ENCODE results near the gene EGR4.
A peak's percentile ranks its signal among the peaks of the same experiment; 100 is the strongest.

EGR4 gene

GRCh38 chr2:73290049-73290839, 3.1 kb downstream of the EGR4 start:
- peak; percentile 37 for DNase-seq (ENCODE audit: low read depth)

- no peak for DNase-seq (ENCODE audit: low read depth)
Observed at GRCh38 chr2:73289304-73289703, 4.0 kb downstream of the EGR4 start.

GRCh38 chr2:73286134-73286655, 7.2 kb downstream of the EGR4 start:
- no peak for DNase-seq (ENCODE audit: low read depth)

GRCh38 chr2:73285159-73285739, 8.1 kb downstream of the EGR4 start:
- DNase-seq (ENCODE audit: low read depth), result no peak

- DNase-seq (ENCODE audit: low read depth), result peak; percentile 17
Observed at GRCh38 chr2:73284296-73285158, 8.8 kb downstream of the EGR4 start, which contains the start of gene FBXO41. Gene FBXO41 (minus strand): TSS chr2:73284478. CDS start chr2:73269630, 14,848 bp downstream.

- no peak for DNase-seq (ENCODE audit: low read depth)
Observed at GRCh38 chr2:73283545-73284295, 9.6 kb downstream of the EGR4 start.

GRCh38 chr2:73282924-73283544, 10.3 kb downstream of the EGR4 start:
- DNase-seq (ENCODE audit: low read depth), result no peak

GRCh38 chr2:73281244-73281643, 12.1 kb downstream of the EGR4 start:
- peak; percentile 13 for DNase-seq (ENCODE audit: low read depth)

GRCh38 chr2:73279852-73280251, 13.5 kb downstream of the EGR4 start:
- no peak for DNase-seq (ENCODE audit: low read depth)

- no peak for DNase-seq (ENCODE audit: low read depth)
Observed at GRCh38 chr2:73272270-73272669, 21.1 kb downstream of the EGR4 start.

GRCh38 chr2:73269686-73270465, 23.5 kb downstream of the EGR4 start:
- no peak for DNase-seq (ENCODE audit: low read depth)

- peak; percentile 22 for DNase-seq (ENCODE audit: low read depth)
Observed at GRCh38 chr2:73268830-73269685, 24.3 kb downstream of the EGR4 start.

- no peak for DNase-seq (ENCODE audit: low read depth)
Observed at GRCh38 chr2:73268366-73268829, 24.9 kb downstream of the EGR4 start.

- no peak for DNase-seq (ENCODE audit: low read depth)
Observed at GRCh38 chr2:73267008-73267407, 26.3 kb downstream of the EGR4 start.

GRCh38 chr2:73266061-73266901, 27.1 kb downstream of the EGR4 start:
- DNase-seq (ENCODE audit: low read depth), result no peak

GRCh38 chr2:73265298-73266060, 27.9 kb downstream of the EGR4 start:
- DNase-seq (ENCODE audit: low read depth), result no peak

GRCh38 chr2:73264783-73265182, 28.6 kb downstream of the EGR4 start:
- no peak for DNase-seq (ENCODE audit: low read depth)

GRCh38 chr2:73264332-73264606, 29.1 kb downstream of the EGR4 start:
- DNase-seq (ENCODE audit: low read depth), result no peak
